Nephron (organoid): ENCODE data around the gene MX1.

Source experiments
- H3K27ac Mint-ChIP-seq, 3 experiments: 2 replicates each; pipeline ENCODE4 v1.8.0; 2020; ENCODE audit warnings: mixed read lengths in 3 of 3, mild to moderate bottlenecking in 2 of 3, moderate library complexity in 1 of 3
- H3K27me3 Mint-ChIP-seq: 2 replicates; pipeline ENCODE4 v1.8.0; 2021; ENCODE audit warnings: low read depth, mild to moderate bottlenecking, moderate library complexity, mixed read lengths
- H3K36me3 Mint-ChIP-seq: 2 replicates; pipeline ENCODE4 v1.8.0; 2020; ENCODE audit warnings: low read depth, mixed read lengths
- H3K4me1 Mint-ChIP-seq: 2 replicates; pipeline ENCODE4 v1.8.0; 2020; ENCODE audit warnings: mixed read lengths
- H3K4me3 Mint-ChIP-seq, 3 experiments: 2 replicates each; pipeline ENCODE4 v1.8.0; 2020; ENCODE audit warnings: mild to moderate bottlenecking in 3 of 3, mixed read lengths in 3 of 3, moderate library complexity in 2 of 3
- H3K9me3 Mint-ChIP-seq: 2 replicates; pipeline ENCODE4 v1.8.0; 2020; ENCODE audit warnings: mixed read lengths
- TF ChIP-seq, protein P1 (sequence below), 3 experiments: fragments of 200-600 bp; sonication (generic); IDR thresholded peaks; one replicate each; pipeline ENCODE4 v1.5.0; 2021; ENCODE audit warnings: antibody characterized with exemption in 3 of 3; ENCODE audit not compliant: unreplicated experiment in 3 of 3

MX1 gene

DNA sequence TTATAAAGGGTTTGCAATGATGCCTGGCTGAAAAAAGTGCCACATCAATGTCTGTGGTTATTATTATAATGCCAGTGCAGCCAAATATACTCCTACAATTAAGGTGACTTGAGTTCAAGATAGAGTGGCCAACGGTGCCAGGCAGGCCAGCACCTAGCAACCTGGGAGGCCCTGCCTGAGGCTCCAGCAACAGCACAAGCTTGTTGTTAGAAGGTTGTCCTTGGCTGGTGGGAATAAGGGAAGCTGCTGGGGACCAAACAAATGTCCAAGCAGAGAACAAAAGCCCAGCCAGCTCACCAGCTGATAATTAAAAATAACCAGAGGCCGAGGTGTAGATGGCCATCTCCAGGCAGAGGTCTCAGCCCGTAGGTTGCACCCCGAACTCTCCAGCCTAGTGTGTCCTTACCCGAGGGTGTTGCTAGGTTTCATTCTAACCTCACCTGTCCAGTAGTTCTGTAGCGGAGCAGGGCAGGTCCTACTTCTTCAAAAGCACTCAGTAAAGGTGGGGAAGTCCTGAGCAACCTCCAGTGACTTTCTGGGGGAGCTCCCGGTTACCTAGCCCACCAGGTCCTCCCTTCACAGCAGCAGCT, 80.1 kb downstream of the MX1 start:
- peaks cover 90% of the 10 kb centered on the region for H3K27me3 Mint-ChIP-seq
- H3K4me1 Mint-ChIP-seq = no peaks in the 10 kb centered on the region
- peaks cover 2% of the 10 kb centered on the region for H3K9me3 Mint-ChIP-seq

DNA sequence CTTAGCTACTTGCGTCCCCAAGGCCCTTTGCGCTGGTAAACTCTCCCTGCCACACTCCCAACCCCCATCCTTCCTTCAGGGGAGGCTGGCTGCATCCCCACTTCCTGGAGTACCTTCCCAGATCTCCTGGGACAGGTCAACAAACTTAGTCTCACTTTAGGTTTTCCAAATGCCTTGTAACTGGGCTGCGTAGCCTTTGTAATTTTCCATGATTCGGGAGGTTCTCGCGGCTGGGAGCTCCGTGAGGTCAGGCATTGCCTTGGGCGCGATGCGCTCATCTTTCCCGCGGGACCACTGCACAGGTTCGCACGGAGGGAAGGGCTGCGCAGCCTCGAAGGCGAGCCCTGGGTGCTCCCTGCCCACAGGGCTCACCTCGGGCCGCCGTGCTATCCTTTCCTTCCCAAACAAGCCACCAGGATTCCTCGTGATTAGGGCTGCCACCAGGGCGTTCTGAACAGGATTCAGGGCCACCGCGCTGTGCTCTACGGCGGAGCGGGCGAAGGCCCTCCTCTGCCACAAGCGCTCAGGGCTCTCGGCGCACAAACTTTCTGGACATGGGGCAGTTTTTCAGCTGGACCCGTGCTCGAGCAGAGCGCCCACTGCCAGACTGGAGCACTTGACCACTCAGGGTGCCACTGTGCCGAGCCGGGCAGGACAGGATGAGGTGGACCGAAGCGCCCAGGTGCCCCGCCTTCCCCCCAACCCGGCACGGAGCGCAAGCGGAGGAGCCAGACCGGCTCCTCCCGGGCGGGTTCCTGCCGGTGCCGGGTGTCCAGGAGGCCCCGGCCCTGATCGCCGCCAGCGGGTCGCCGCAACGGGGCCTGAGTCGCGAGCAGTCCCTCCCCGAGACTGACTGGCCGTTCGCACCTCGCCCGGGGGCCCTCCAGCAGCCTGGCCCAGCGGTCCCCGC, 80.8 kb downstream of the MX1 start:
- TF ChIP-seq, protein P1, sequence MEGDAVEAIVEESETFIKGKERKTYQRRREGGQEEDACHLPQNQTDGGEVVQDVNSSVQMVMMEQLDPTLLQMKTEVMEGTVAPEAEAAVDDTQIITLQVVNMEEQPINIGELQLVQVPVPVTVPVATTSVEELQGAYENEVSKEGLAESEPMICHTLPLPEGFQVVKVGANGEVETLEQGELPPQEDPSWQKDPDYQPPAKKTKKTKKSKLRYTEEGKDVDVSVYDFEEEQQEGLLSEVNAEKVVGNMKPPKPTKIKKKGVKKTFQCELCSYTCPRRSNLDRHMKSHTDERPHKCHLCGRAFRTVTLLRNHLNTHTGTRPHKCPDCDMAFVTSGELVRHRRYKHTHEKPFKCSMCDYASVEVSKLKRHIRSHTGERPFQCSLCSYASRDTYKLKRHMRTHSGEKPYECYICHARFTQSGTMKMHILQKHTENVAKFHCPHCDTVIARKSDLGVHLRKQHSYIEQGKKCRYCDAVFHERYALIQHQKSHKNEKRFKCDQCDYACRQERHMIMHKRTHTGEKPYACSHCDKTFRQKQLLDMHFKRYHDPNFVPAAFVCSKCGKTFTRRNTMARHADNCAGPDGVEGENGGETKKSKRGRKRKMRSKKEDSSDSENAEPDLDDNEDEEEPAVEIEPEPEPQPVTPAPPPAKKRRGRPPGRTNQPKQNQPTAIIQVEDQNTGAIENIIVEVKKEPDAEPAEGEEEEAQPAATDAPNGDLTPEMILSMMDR (IDR thresholded peaks at IDR 0.05; ENCODE audit: unreplicated experiment in 3 of 3) = no peak
- Mint-ChIP-seq H3K9me3 (peaks cover 2% of the 10 kb centered on the region), H3K4me1 (peaks cover 4% of the 10 kb centered on the region), H3K36me3 (no peaks in the 10 kb centered on the region), H3K4me3 (peak overlapping the region; percentile 71 to 78 (median 78)), H3K27ac (peak overlapping the region in 1 of 3 experiments; percentile 48), H3K27me3 (peaks cover 93% of the 10 kb centered on the region)

More for the DNA sequence above, 80.1 kb downstream of the MX1 start:
- Mint-ChIP-seq H3K4me3 (peak overlapping the region in 2 of 3 experiments; percentile 78), H3K36me3 (no peaks in the 10 kb centered on the region), H3K27ac (peak overlapping the region in 1 of 3 experiments; percentile 48)
- TF ChIP-seq, protein P1 (IDR thresholded peaks at IDR 0.05; ENCODE audit: unreplicated experiment in 3 of 3) = no peak

DNA sequence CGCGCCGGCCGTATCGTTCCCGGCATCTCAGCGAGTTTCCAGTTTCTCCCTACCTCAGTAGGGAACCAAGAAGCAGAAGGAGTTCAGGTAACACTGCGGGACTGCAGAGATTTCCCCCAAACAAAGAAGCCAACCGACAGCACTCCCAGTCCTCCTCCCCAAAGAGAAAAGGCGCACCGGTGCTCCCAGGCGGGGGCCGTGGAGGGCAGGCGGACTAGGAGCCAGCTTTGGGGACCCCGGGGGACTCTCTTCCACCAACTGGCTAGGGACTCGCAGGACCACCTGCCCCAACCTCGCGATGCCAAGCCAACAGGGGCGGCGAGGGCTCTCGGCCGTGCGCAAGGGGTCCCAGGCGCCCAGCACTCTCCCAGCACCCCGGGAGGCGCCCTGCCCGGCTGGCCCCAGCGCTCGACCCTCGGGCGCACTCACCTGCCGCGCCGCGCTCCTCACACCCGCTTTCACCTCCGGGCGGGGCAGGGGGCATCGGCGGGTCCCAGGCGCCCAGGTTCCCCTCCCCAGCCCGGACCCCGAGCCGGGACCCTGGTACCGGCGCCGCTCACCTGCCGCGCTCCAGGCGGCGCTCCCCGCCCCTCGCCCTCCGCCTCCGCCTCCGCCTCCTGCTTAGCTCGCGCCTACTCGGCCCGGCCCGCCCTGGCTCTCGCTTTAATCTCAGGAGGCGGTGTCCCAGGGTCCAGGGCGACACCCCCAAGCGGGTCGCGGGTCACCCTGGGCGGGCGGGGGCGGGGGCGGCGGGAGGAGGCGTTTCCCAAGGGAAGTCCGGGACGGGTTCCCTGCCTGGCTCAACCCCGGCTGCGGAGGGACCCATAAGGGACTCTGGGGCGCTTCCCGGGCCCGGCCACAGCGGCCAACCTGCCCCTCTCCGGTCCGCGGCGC, 81.7 kb downstream of the MX1 start, which contains the start of gene TMPRSS2:
Gene TMPRSS2 (minus strand): TSS at position 638 of the 894 bp plus-strand sequence. CDS start 10,025 bp downstream, outside the sequence.
- Mint-ChIP-seq H3K36me3 (no peaks in the 10 kb centered on the region), H3K9me3 (peaks cover 2% of the 10 kb centered on the region), H3K27ac (peak within 1 kb of the TSS in 1 of 3 experiments; percentile 58), H3K27me3 (peaks cover 87% of the 10 kb centered on the region), H3K4me1 (peaks cover 5% of the 10 kb centered on the region), H3K4me3 (peak within 1 kb of the TSS; percentile 71 to 78 (median 78))
- TF ChIP-seq, protein P1 (IDR thresholded peaks at IDR 0.05; ENCODE audit: unreplicated experiment in 3 of 3) = no peak

DNA sequence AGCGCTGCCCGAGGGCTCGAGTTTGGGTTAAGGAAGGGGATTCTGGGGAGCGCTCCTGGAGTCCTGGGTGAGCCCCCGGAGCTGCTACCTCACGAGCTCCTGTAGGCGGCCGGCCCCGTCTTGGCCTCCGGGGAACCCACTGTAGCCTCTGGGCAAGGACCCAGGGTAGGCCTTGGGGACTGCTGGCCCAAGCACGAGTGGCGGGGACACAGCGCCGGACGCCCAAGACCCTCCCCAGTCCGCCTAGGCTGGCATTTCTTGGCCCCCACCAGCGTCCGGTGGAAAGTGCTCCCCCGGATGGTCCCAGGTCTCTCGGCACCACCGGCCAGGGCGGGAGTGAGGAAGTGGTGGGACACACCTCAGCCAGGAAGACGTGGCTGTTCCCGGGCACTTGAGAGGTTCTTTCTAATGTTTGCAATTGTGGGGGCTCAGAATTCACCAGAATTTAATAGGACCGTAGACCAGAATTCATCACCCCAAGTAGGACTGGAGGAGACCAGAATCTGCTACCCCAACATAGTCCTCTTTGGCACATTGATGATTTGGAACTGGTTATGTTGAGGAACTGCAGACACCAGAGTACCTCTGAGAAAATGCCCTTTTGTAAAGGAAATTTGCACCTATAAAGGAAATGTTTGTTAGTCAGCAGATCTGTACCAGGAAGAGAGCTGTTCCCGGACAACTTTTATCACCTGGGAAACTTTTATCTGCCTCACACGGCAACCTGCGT, 82.5 kb downstream of the MX1 start:
- Mint-ChIP-seq H3K27ac (peak overlapping the region in 1 of 3 experiments; percentile 58), H3K9me3 (peaks cover 2% of the 10 kb centered on the region), H3K4me3 (peak overlapping the region; percentile 29 to 69 (median 53)), H3K4me1 (peaks cover 5% of the 10 kb centered on the region), H3K27me3 (peaks cover 83% of the 10 kb centered on the region), H3K36me3 (no peaks in the 10 kb centered on the region)
- TF ChIP-seq, protein P1 (IDR thresholded peaks at IDR 0.05; ENCODE audit: unreplicated experiment in 3 of 3) = no peak
